Measurements from ENCODE around the gene SPATA45. TPM values are rescaled to one million over a fixed set of nuclear protein-coding genes. Genes with fewer than 3 reads are reported as not detected.
A peak's percentile ranks its signal among the peaks of the same experiment; 100 is the strongest.
"Not testable (repeated sequence)": the region's sequence is repeated elsewhere in the genome, so short reads cannot be mapped to it uniquely, and the experiment has no call there.

Gene SPATA45
- total RNA-seq, 4 donors from 2014 or later = not detected

DNA sequence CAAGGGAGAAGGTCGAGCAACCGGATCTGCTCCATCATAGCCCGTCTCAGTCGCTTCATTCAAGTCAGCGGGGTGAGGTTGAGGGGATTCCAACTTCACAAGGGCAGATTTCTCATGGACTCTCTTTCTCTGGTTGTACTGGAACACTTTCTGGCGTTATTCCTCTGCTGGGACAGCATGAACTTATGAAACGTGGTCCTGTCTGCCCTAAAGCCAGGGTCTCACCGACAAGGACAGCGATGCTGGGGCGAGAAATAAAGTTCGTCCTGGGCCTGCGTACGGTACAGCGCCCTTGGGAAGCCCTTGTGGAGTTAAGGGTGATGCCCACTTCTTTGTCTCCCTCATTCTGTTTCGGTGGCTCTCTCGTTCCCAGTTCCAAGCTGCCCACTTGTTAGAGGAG, 9.3 kb upstream of the SPATA45 start:
- DNase-seq (ENCODE audit: low spot score in 2 of 2) = no peak
- WGBS, 2 donors = 81 to 89% methylated on average over 16 of the region's 16 CpGs
- no peak for TF ChIP-seq POLR2A (IDR thresholded peaks at IDR 0.05)
- TF ChIP-seq, protein P1, sequence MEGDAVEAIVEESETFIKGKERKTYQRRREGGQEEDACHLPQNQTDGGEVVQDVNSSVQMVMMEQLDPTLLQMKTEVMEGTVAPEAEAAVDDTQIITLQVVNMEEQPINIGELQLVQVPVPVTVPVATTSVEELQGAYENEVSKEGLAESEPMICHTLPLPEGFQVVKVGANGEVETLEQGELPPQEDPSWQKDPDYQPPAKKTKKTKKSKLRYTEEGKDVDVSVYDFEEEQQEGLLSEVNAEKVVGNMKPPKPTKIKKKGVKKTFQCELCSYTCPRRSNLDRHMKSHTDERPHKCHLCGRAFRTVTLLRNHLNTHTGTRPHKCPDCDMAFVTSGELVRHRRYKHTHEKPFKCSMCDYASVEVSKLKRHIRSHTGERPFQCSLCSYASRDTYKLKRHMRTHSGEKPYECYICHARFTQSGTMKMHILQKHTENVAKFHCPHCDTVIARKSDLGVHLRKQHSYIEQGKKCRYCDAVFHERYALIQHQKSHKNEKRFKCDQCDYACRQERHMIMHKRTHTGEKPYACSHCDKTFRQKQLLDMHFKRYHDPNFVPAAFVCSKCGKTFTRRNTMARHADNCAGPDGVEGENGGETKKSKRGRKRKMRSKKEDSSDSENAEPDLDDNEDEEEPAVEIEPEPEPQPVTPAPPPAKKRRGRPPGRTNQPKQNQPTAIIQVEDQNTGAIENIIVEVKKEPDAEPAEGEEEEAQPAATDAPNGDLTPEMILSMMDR (IDR thresholded peaks at IDR 0.05) = no peak
- Histone ChIP-seq H3K4me3 (peak overlapping the region in 1 of 4 donors; percentile 87), H3K9me3 (no peaks in the 10 kb centered on the region), H3K27me3 (no peaks in the 10 kb centered on the region), H3K36me3 (peaks cover 0 to 3% (median 0%) of the 10 kb centered on the region in 3 donors), H3K4me1 (peaks cover 3 to 35% (median 15%) of the 10 kb centered on the region in 4 donors), H3K27ac (peak overlapping the region in 1 of 4 donors; percentile 85)

DNA sequence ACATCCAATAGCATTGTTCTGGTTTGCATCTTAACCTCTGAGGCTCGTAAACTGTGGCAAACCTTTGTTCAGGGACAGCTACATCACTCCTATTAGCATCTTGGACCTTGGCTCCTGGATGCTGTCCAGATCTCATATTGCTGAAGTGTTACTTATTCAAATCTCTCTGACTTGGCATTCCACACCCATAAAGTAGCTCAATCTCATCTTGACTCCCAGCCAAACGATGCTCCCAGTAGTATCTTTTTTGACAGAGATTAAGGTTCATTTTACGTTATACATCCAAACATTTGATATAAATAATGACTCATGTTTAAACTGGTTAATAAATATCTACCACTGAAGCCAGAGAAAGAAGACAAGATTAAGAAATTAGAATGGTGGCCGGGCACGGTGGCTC, 6.2 kb upstream of the SPATA45 start:
- Histone ChIP-seq H3K4me3 (no peak overlapping the region), H3K27ac (no peak overlapping the region), H3K9me3 (peaks cover 0 to 3% (median 0%) of the 10 kb centered on the region in 4 donors), H3K36me3 (no peaks in the 10 kb centered on the region), H3K27me3 (no peaks in the 10 kb centered on the region), H3K4me1 (peaks cover 0 to 10% (median 4%) of the 10 kb centered on the region in 4 donors)
- no peak for DNase-seq (ENCODE audit: low spot score in 2 of 2)
- 95 to 97% methylated on average over 5 of the region's 5 CpGs for WGBS, 2 donors
- TF ChIP-seq, protein P1 (IDR thresholded peaks at IDR 0.05) = no peak
- TF ChIP-seq POLR2A (IDR thresholded peaks at IDR 0.05) (no peak), EP300 (IDR thresholded peaks at IDR 0.05) (no peak)

- peaks cover 0 to 3% (median 0%) of the 10 kb centered on the region in 4 donors for H3K9me3 ChIP-seq
- DNase-seq (ENCODE audit: low spot score in 2 of 2) = no peak
- TF ChIP-seq, protein P1 (IDR thresholded peaks at IDR 0.05) = no peak
- no peak for TF ChIP-seq POLR2A (IDR thresholded peaks at IDR 0.05)
- TF ChIP-seq EP300 (IDR thresholded peaks at IDR 0.05) = no peak
- WGBS, 2 donors = 86 to 87% methylated on average over 5 of the region's 5 CpGs
- H3K4me1 ChIP-seq = peaks cover 0 to 8% (median 3%) of the 10 kb centered on the region in 4 donors
- H3K27me3 ChIP-seq = no peaks in the 10 kb centered on the region
- H3K4me3 ChIP-seq = no peak overlapping the region
- H3K27ac ChIP-seq = no peak overlapping the region
- no peaks in the 10 kb centered on the region for H3K36me3 ChIP-seq
These were observed 4.7 kb upstream of the SPATA45 start for GRCh38 chr1:212852105-212852688.

DNA sequence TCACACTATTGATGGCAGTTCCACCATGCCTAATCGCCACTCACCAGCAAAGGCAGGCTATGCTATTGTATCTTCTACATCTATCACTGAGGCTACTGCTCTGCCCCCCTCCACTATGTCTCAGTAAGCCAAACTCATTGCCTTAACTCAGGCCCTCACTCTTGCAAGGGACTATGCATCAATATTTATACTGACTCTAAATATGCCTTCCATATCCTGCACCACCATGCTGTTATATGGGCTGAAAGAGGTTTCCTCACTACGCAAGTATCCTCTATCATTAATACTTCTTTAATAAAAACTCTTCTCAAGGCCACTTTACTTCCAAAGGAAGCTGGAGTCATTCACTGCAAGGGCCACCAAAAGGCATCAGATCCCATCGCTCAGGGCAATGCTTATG, 2.9 kb downstream of the SPATA45 start:
- not testable (repeated sequence) for H3K36me3 ChIP-seq; H3K27me3 ChIP-seq; H3K27ac ChIP-seq; H3K4me1 ChIP-seq; DNase-seq (ENCODE audit: low spot score in 2 of 2); H3K4me3 ChIP-seq; H3K9me3 ChIP-seq
- 62 to 79% methylated on average over 3 of the region's 3 CpGs for WGBS, 2 donors

DNA sequence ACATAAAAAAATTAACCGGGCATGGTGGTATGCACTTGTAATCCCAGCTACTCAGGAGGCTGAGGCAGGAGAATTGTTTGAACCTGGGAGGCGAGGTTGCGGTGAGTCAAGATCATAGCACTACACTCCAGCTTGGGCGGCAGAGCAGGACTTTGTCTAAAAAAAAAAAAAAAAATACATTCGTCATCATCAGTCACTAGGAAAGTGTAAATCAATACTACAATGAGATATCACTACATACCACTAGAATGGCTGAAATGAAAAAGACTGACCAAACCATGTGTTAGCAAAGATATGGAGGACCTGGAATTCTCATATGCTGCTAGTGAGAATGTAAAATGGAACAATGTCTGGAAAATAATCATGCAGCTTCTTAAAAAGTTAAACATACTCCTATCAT, 9.3 kb downstream of the SPATA45 start:
- TF ChIP-seq EP300 (IDR thresholded peaks at IDR 0.05) (no peak), POLR2A (IDR thresholded peaks at IDR 0.05) (no peak)
- TF ChIP-seq, protein P1 (IDR thresholded peaks at IDR 0.05) = no peak
- no peaks in the 10 kb centered on the region for H3K4me1 ChIP-seq
- no peak overlapping the region for H3K4me3 ChIP-seq
- no peaks in the 10 kb centered on the region for H3K36me3 ChIP-seq
- no peaks in the 10 kb centered on the region for H3K9me3 ChIP-seq
- 91 to 99% methylated on average over 5 of the region's 5 CpGs for WGBS, 2 donors
- H3K27ac ChIP-seq = no peak overlapping the region
- no peak for DNase-seq (ENCODE audit: low spot score in 2 of 2)
- no peaks in the 10 kb centered on the region for H3K27me3 ChIP-seq

- not testable (repeated sequence) for H3K27me3 ChIP-seq; H3K4me3 ChIP-seq; H3K36me3 ChIP-seq; H3K4me1 ChIP-seq; DNase-seq (ENCODE audit: low spot score in 2 of 2); H3K9me3 ChIP-seq
- peak overlapping the region in 1 of 4 donors; percentile 17 for H3K27ac ChIP-seq
- 85 to 88% methylated on average over 8 of the region's 8 CpGs for WGBS, 2 donors
These were observed 13.9 kb downstream of the SPATA45 start for GRCh38 chr1:212833211-212834207.
